GM19324 (cell line): Measurements from ENCODE around the gene UCP3.

Experiments used
- ATAC-seq: cut with Tn5 transposase; IDR thresholded peaks from one replicate; pipeline ENCODE4 v1.9.1; 2021; ENCODE audit warnings: mild to moderate bottlenecking, moderate library complexity; ENCODE audit not compliant: unreplicated experiment, low FRiP score

UCP3 gene

GRCh38 chr11:73962101-73962705, 46.7 kb downstream of the UCP3 start:
- no peak for ATAC-seq

GRCh38 chr11:73961321-73961720, 47.6 kb downstream of the UCP3 start:
- no peak for ATAC-seq

- ATAC-seq: no peak
Observed at GRCh38 chr11:73958521-73959141, 50.3 kb downstream of the UCP3 start.

DNA sequence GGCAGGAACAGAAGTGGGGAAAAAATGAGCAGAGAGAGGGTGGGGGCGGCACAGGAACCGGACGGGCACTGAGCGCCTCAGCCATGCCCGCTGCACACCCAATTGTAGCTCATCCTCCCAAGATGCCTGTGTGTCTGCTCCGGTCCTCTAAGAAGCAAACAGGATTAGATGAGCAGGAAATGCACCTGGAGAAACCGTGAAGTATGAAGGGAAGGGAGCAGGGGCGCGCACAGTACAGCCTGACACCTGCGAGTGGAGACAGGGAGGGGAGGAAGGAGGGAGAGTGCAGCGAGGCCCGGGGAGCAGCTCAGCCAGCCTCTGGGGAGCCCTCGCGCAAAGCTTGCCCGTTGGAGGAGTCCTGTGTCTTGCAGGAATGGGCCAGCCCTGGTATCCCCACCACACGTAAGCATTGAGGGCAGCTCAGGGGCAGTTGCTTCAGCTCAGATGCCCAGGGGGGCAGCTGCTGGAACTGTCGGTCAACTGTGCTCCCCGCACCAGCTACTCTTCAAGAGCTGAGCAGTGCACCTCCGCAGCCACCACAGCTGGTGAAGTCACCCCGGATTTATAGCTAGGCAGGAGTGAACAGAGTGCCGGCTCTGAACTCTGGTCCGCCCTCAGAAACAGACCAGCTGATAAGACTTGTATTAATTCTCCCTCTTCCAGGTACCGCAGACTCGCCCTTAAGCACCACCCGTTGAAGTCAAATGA, 51.1 kb downstream of the UCP3 start:
- ATAC-seq: no peak

DNA sequence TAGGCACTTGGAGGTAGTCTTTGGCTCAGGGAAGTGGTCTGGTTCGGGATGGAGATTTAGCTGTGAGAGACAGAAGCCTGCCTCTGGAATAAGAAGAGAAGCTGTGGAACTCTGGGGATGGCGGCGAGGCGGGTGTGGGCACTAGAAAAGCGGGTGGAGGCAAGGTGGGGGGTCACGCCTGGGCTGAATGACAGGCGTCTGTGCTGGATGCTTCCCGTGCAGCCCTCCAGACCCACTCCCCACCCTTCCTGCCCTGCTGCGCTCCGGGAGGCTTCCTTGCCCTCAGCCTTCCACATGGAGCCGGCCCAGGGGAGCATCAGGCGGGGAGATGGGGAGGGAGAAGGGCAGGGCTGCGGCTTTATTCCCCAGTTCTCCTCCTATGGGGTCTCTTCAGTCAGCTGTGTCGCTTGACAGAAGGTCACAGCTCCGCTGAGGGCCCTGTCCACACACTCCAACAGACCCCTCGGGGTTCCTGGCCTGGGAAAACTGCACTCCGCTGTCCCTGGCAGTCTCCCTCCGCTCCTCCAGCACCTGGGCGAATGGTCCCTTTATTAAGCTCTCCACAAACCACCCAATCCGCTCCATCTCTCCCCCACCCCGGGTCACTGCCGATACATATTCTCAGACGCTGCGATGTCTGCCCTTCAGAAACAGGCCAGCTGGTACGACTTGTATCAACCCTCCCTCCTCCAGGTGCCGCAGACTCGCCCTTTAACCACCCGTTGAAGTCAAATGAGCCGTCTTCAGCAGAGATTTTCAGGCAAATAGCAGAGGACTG, 51.8 kb downstream of the UCP3 start:
- no peak for ATAC-seq

GRCh38 chr11:73951797-73952196, 57.1 kb downstream of the UCP3 start:
- ATAC-seq: no peak

DNA sequence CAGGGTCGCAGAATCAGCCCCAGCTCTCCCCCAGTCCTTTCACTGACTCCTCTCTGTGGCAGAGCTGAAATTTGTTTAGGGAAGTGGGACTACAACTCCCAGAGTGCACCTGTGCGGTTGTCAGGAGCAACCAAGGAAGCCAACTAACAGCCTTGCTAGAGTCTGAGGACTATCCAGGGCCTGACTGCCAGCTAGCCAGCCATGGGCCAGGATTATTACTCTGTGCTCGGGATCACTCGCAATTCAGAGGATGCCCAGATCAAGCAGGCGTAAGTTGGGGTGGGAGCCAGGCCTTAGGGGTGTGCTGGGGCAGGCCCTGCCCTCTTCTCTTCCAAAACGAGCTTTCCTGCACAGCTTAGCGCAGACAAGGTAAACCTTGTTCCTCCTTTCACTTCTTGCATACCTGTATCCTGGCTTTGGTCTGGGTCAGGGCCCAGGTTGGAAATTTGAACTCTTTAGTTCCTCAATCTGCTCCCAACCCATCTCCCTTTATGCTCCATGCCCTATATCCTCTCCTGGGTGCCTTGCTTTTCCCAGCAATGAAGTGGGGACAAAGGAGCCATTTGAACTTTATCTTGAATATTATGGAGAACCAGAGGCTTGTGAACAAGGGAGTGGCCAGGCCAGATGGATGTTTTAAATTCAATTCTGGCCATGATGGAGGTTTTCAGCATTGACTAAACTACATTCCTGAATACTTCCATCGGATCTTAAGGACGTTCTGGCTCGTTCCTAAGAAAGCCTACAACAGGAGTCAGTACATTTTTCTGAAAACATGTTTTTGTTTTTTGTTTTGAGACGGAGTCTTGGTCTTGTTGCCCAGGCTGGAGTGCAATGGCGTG, 57.8 kb downstream of the UCP3 start, which contains the start of gene DNAJB13:
DNAJB13 (plus strand) TSS at position 158 of the 842 bp plus-strand sequence; CDS start at position 202, 44 bp downstream.
- ATAC-seq: peak; percentile 49
